Measurements from ENCODE around the gene PCBD2. TPM values are rescaled to one million over a fixed set of nuclear protein-coding genes. Genes with fewer than 3 reads are reported as not detected.

PCBD2 gene
- total RNA-seq, 1 donor from 2014 or later = 15.9 TPM

- H3K27me3 Mint-ChIP-seq (ENCODE audit: low read depth) = no peaks in the 10 kb centered on the region
- no peak overlapping the region for H3K27ac Mint-ChIP-seq
- no peaks in the 10 kb centered on the region for H3K4me1 Mint-ChIP-seq
- no peak for DNase-seq (ENCODE audit: low spot score in 2 of 2, unreplicated experiment in 2 of 2)
- H3K36me3 Mint-ChIP-seq = peaks cover 47% of the 10 kb centered on the region
- no peak for TF ChIP-seq CTCF (IDR thresholded peaks at IDR 0.05; ENCODE audit: unreplicated experiment)
- peaks cover 7% of the 10 kb centered on the region for H3K9me3 Mint-ChIP-seq
- H3K4me3 Mint-ChIP-seq = no peak overlapping the region
These were observed 17.3 kb upstream of the PCBD2 start for GRCh38 chr5:134887593-134888159.

GRCh38 chr5:134889335-134889734 lies 15.6 kb upstream of the PCBD2 start:
- Mint-ChIP-seq H3K4me3 (no peak overlapping the region), H3K27me3 (ENCODE audit: low read depth) (no peaks in the 10 kb centered on the region), H3K27ac (no peak overlapping the region), H3K36me3 (peaks cover 55% of the 10 kb centered on the region), H3K9me3 (peaks cover 7% of the 10 kb centered on the region), H3K4me1 (no peaks in the 10 kb centered on the region)
- no peak for DNase-seq (ENCODE audit: low spot score in 2 of 2, unreplicated experiment in 2 of 2)
- TF ChIP-seq CTCF (IDR thresholded peaks at IDR 0.05; ENCODE audit: unreplicated experiment) = no peak

- Mint-ChIP-seq H3K4me1 (no peaks in the 10 kb centered on the region), H3K4me3 (no peak overlapping the region), H3K27ac (no peak overlapping the region), H3K9me3 (peaks cover 7% of the 10 kb centered on the region), H3K27me3 (ENCODE audit: low read depth) (no peaks in the 10 kb centered on the region), H3K36me3 (peaks cover 56% of the 10 kb centered on the region)
- DNase-seq (ENCODE audit: low spot score in 2 of 2, unreplicated experiment in 2 of 2) = no peak
- TF ChIP-seq CTCF (IDR thresholded peaks at IDR 0.05; ENCODE audit: unreplicated experiment) = no peak
These were observed 13.5 kb upstream of the PCBD2 start for GRCh38 chr5:134891473-134891872.

- Mint-ChIP-seq H3K4me3 (no peak overlapping the region), H3K36me3 (peaks cover 56% of the 10 kb centered on the region), H3K27ac (no peak overlapping the region), H3K27me3 (ENCODE audit: low read depth) (no peaks in the 10 kb centered on the region), H3K4me1 (no peaks in the 10 kb centered on the region), H3K9me3 (peaks cover 7% of the 10 kb centered on the region)
- no peak for TF ChIP-seq CTCF (IDR thresholded peaks at IDR 0.05; ENCODE audit: unreplicated experiment)
- DNase-seq (ENCODE audit: low spot score in 2 of 2, unreplicated experiment in 2 of 2) = no peak
These were observed 12.6 kb upstream of the PCBD2 start for GRCh38 chr5:134892282-134892681.

- Mint-ChIP-seq H3K4me3 (no peak overlapping the region), H3K9me3 (peaks cover 7% of the 10 kb centered on the region), H3K36me3 (peaks cover 50% of the 10 kb centered on the region), H3K27me3 (ENCODE audit: low read depth) (no peaks in the 10 kb centered on the region), H3K4me1 (no peaks in the 10 kb centered on the region), H3K27ac (no peak overlapping the region)
- no peak for TF ChIP-seq CTCF (IDR thresholded peaks at IDR 0.05; ENCODE audit: unreplicated experiment)
- no peak for DNase-seq (ENCODE audit: low spot score in 2 of 2, unreplicated experiment in 2 of 2)
These were observed 12.0 kb upstream of the PCBD2 start for GRCh38 chr5:134892926-134893325.

All from mesothelial cell of epicardium (in vitro differentiated cells).